ENCODE data around the gene SBF2.
A peak's percentile ranks its signal among the peaks of the same experiment; 100 is the strongest.

SBF2 gene

GRCh38 chr11:9773524-9773923 is 520.5 kb downstream of the SBF2 start:
- DNase-seq (ENCODE audit: low spot score): no peak

DNA sequence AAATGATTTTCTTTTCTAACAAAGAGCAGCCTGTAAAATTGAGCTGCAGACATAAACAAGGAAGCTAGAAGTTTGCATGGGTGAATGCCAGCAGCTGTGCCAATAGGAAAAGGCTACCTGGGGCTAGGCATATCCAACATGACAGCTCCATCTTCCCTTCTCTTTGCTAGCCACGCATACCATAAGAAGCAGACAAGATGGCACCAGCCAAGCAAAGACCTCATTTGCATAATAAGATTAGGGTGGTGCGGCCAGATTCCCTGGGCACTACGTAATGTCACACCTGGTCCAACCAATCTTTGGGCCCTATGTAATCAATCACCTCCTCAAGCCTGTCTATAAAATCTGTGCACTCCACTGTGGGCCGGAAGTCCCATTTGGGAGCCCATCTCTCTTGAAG is 521.8 kb downstream of the SBF2 start:
- DNase-seq (ENCODE audit: low spot score): no peak

- DNase-seq (ENCODE audit: low spot score): no peak
Measured at GRCh38 chr11:9771071-9771511, 522.9 kb downstream of the SBF2 start.

- DNase-seq (ENCODE audit: low spot score): no peak
Measured at GRCh38 chr11:9769621-9770020, 524.4 kb downstream of the SBF2 start.

DNA sequence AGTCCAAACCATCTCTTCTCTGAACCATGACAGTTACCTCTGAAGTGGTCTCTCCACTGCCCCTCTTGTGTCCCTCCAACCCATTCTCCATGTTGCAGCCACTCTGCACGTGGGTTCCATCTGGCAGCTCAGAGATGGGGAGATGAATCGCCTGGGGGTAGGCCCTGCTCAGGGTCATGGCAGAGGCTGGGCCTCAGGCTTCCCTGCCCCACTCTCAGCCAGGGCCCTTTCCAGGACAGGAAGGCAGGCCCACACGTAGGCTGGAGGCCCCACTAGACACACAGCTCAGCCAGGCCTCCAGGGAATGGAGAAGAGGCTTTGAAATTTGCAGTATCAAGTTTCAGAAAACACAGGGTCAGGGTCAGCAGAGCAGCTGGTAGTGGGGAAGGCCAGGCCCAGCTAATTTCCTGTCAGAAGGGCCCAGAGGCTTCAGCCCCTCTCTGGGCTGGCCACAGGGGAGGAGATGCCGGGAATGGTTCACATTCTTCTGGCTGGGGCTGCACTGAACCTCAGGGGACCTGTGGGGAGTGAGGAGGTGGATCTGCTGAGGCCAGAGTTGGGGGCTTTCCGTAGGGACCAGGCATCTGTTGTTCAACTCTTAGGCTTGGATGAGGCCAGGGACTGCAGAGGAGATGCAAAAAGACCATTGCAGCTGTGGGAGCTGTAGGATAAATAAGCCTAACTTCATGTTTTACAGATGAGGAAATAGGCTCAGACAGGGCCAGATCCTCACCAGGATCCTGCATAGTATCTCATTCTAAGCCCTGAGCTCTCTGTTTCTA is 528.5 kb downstream of the SBF2 start:
- no peak for DNase-seq (ENCODE audit: low spot score)

GRCh38 chr11:9763301-9763700 is 530.7 kb downstream of the SBF2 start:
- DNase-seq (ENCODE audit: low spot score): no peak

GRCh38 chr11:9762531-9762930 is 531.5 kb downstream of the SBF2 start:
- DNase-seq (ENCODE audit: low spot score): no peak

DNA sequence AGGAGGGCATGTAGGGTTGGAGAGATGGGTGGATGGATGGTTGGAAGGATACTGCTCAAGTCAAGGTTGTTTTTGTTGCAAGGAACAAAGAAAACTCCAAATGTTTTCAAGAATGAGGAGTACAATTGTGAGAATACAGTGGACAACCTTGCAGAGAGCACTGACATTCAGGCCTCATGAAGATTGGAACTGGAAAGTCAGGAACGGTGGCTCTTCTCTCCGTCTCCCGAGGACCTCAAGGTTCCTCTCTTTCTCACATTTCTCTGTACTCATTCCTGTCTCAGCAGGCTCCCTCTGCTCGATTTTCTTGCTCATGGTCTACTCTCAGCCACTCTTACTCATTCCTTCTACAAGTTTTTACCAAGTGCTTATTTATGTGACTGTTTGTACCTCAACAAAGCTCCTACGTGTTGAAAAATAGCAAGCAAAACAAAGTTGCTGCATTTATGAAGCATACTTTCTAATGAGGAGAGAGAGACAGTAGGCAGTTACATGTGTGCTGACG is 532.5 kb downstream of the SBF2 start:
- no peak for DNase-seq (ENCODE audit: low spot score)

DNA sequence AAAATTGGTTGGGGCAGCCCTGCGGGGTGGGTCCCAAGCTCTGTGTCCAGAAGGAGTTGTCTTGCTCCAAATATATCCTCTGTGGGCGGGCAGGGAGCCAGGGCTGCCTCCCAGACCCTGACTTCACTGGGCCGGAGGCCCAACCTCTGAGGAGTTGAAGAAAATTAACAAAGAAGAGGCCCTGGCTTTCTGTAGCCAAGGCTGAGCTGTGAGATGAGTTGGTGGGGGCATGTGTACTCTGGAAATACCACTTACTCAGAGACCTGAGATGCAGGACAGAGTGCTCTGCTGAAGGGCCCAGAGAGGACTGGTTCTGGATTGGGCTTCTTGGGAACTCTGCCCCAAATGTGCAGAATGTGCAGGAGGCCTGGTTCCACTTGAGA is 533.8 kb downstream of the SBF2 start:
- DNase-seq (ENCODE audit: low spot score): no peak

DNA sequence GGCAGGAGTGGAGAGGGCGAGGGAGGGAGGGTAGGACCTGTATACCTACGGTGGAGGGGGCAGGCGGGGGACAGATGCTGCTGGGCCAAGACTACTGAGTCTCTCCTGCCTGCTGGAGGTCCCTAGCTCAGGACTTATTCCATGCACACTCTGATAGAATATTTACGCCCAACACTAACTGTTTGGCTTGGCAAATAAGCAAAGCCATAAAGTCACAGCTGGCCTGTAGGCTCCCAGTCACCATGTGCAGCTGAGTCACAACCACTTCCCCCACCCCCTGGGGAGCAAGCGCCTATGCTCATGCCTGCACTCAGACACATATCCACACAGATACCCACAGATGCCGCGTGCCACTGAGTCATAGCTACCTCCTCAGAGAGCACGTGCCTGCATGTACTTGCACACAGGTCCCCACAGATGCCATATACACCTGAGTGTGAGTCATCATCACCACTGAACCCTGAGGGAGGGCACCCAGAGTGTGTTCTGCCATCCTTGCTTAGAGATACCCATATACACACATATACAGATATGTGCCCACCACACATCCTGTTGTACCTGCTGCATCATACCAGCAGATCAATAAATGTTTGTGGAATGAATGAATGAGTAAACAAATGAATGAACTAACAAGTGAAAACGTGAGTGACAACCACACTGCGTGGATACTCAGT is 534.4 kb downstream of the SBF2 start:
- peak; percentile 94 for DNase-seq (ENCODE audit: low spot score)

GRCh38 chr11:9758637-9759518 is 535.1 kb downstream of the SBF2 start:
- peak; percentile 36 for DNase-seq (ENCODE audit: low spot score)

GRCh38 chr11:9757809-9758636 is 536.0 kb downstream of the SBF2 start:
- peak; percentile 89 for DNase-seq (ENCODE audit: low spot score)

- no peak for DNase-seq (ENCODE audit: low spot score)
Measured at GRCh38 chr11:9756878-9757277, 537.1 kb downstream of the SBF2 start.

DNA sequence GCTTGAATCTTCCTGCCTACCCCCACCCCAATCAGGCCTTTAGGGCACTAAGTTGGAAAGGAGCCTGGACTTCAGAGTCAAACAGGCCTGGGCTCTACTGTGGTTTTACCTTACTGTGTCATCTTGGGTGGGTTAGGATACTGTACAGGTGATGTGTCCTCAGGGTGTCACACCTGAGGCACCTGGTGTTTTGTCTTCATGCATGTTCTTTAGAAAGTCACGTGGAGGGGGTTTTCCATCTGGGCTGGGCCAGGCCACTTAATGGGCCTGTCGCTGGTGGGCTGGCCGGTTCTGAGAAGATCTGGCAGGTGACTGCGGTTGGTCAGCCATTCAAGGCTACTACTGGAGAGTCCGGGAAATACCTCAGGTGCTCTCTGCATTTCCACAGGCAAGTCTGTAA is 537.6 kb downstream of the SBF2 start:
- no peak for DNase-seq (ENCODE audit: low spot score)

- DNase-seq (ENCODE audit: low spot score): no peak
Measured at GRCh38 chr11:9755561-9756185, 538.3 kb downstream of the SBF2 start.

DNA sequence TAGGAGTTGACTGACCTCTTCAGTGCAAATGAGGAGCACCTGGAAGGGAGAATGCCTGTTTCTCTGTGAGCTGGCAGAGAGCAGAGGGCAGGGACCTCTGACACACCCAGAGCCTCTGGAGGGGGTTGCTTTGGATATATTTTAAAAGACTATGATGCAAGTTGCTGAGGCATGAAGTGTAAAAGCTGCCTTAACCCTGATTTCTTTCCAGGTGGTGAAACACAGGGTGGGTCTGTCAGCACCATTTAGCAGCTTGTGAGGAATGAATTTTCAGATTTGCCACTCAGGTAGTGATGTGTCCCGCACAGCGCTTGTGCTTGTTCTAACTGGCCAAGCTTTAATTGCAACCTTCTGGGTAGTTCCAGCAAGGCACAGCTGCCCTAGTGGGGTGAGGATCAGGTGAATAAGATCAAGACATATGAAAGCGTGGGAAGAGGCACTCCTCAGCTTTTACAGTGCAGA is 540.0 kb downstream of the SBF2 start:
- DNase-seq (ENCODE audit: low spot score): no peak

- DNase-seq (ENCODE audit: low spot score): no peak
Measured at GRCh38 chr11:9753021-9753420, 541.0 kb downstream of the SBF2 start.

DNA sequence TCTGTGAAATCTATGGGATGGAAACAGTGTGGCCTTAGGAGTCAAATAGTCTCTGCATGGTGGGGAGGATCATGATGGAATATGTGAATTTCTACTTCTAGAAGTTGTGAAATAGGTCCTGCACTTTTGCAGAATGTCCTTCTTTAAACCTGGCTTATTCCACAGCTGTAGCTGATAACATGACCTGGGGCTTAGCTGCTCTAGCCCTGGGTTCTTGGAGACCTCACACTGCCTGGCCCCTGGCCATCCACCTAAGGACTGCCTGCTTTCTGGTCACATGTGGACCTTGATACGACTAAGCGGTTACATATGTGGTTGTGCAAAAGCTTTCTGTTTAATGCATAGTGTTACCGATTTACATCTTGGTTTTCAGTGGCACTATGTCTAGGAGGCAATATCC is 541.9 kb downstream of the SBF2 start:
- DNase-seq (ENCODE audit: low spot score): no peak

DNA sequence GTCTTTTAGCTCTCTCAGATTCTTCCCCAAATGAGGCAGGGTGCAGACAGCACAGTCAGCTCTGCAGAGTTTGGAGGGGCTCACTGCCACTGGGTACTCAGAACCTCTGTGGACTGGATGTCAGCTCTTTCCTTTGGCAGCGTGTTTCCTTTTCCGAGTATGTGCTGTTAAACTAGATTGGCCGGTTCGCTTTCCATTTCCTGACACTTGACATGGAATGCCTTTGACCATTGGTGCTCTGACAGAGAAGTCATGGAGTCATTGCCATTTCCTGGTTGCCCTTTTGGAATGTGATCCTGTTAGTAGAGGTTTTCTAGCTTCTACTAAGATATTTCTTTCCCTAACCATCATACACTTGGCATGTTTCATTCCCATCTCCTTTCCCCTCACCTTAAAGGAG is 543.5 kb downstream of the SBF2 start:
- DNase-seq (ENCODE audit: low spot score): no peak

- peak; percentile 67 for DNase-seq (ENCODE audit: low spot score)
Measured at GRCh38 chr11:9748361-9748970, 545.6 kb downstream of the SBF2 start.

DNA sequence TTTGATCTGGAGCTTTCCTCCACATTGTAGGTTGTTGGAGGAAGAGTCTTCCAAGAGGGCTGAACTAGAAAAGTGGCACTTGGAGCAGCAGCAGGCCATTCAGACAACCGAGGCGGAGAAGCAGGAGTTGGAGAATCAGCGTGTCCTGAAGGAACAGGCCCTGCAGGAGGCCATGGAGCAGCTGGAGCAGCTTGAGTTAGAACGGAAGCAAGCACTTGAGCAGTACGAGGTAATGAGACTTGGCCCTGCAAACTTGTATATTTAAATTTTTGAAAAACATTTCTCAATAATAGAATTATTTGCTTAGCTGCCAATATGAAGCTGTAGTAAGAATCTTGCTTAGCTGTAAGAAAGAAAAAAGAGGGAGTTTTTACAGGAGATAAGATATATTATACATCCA is 546.2 kb downstream of the SBF2 start:
- no peak for DNase-seq (ENCODE audit: low spot score)

Data from CD4-positive, alpha-beta T cell treated with Interleukin-2 at 100 ng/mL for 4 hours (primary cell).